ENCODE results near the gene ALPI.
"Not testable (repeated sequence)": the region's sequence is repeated elsewhere in the genome, so short reads cannot be mapped to it uniquely, and the experiment has no call there.

ALPI gene

DNA sequence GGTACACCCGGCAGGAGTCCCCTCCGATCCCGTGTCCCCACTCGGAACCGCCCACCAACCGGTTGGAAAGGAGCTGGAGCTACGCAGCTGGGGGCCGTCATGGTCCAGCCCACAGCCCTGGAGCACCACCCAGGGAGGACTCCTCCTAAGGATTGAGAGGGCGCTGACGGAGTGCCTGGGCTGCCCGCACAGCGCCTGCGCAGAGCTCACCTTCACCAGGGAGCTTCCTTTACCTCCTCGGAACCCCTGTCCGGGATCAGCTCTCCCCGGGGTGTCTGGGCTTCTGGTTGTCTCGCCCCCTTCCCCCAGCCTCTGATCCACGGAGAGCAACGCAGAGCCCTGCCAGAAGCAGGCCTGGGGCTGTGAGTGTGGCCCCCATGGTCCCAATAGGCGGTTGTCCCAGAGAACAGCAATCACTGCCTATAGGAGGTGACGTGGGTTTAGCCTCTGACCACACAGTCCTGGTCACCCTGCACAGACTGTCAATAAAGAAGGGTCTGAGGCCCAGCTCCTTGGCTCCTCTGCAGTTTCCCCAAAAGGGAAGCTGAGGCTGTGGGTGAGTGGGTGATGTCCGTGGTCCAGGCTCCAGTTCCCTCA lies 34.7 kb upstream of the ALPI start:
- no peak for DNase-seq

DNA sequence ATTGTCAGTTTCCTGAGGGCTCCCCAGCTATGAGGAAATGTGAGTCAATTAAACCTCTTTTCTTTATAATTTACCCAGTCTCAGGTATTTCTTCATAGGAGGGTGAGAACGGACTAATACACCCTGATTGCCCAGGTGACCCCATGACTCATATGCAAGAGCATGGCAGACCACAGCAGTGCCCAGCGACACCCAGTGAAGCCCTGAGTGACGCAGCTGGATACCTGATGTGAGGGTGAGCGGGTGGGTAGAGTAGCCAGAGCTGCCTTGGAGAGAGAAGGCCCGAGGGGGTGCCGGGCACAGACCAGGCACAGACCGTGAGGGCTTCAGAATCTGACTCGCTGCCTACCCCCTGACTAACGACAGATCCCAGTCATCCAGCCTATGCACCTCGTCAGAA lies 33.9 kb upstream of the ALPI start:
- no peak for DNase-seq

- DNase-seq = not testable (repeated sequence)
Measured at GRCh38 chr2:232422996-232423395, 33.0 kb upstream of the ALPI start.

- not testable (repeated sequence) for DNase-seq
Measured at GRCh38 chr2:232423407-232423806, 32.5 kb upstream of the ALPI start.

DNA sequence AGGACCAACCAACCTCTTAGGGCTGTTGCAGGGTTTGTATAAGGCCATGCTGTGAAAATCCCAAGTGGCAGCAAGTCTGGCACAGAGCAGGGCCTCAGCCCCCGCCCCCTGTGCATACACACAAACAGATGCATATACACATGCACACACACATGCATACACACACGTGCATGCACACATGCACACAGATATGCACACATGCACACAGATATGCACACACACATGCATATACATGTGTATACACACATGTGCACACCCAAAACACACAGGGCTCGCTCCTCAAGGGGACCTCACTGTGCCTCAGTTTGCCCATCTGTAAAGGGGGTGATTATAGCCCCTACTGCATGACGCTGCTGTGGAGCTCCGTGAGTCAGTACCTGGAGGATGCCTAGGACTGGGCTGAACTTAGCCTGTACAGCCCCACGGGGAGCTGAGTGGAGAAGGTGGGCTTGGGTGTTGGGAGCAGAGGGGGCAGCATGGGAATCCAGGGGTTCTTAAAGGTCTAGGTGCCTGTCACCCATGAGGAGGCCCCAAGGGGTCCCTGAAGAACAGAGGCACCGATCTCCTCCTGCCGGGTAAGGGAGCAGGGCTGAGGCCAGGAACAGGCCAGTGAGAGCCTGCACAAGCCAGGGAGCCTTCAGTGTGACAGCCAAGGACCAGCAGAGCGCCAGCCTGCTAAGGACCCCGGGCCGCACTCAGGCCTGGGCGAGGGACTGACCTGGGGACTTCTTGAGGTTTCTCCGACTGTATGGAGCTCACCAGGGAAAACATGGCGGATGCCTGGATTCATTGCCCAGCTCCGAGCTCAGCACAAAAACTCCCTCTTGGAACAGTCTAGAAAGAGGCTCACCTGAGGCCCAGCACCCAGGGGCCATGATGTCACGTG lies 24.0 kb upstream of the ALPI start:
- no peak for DNase-seq

- no peak for DNase-seq
Measured at GRCh38 chr2:232432598-232433184, 23.3 kb upstream of the ALPI start.

- not testable (repeated sequence) for DNase-seq
Measured at GRCh38 chr2:232433622-232434021, 22.3 kb upstream of the ALPI start.

DNA sequence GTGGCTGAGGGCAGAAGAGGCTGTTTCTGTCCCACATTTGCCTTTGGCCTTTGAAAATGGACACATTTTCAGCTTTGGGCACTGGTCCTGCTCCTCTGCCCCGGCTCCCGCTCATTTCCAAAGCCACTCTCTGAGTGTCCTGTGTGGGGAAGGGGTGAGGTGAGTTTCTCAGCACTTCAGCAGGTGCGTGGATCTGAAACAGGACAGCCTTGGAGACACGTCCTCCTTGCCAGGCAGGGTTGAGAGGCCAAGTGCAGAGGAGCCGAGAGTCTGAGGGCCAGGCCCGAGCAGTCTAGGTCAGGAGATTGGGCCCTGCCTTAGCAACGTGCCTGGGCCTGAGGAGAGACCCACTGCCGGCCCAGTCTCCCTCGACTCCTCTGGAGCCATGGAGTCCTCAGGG lies 21.9 kb upstream of the ALPI start:
- DNase-seq = no peak

- DNase-seq = no peak
Measured at GRCh38 chr2:232434563-232435374, 21.2 kb upstream of the ALPI start.

DNA sequence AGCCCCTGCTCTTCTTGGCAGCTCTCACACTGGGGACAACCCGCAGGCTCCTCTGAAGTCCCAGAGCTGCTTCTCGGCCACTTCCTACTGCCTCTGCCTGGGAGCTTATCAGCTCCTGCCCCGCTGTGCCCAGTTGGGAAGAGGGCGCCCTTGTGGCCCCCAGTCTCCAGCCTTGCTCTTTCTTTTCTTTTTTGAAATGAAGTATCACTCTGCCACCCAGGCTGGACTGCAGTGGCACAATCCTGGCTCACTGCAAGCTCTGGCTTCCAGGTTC lies 20.6 kb upstream of the ALPI start:
- no peak for DNase-seq

- no peak for DNase-seq
Measured at GRCh38 chr2:232435805-232436204, 20.1 kb upstream of the ALPI start.

DNA sequence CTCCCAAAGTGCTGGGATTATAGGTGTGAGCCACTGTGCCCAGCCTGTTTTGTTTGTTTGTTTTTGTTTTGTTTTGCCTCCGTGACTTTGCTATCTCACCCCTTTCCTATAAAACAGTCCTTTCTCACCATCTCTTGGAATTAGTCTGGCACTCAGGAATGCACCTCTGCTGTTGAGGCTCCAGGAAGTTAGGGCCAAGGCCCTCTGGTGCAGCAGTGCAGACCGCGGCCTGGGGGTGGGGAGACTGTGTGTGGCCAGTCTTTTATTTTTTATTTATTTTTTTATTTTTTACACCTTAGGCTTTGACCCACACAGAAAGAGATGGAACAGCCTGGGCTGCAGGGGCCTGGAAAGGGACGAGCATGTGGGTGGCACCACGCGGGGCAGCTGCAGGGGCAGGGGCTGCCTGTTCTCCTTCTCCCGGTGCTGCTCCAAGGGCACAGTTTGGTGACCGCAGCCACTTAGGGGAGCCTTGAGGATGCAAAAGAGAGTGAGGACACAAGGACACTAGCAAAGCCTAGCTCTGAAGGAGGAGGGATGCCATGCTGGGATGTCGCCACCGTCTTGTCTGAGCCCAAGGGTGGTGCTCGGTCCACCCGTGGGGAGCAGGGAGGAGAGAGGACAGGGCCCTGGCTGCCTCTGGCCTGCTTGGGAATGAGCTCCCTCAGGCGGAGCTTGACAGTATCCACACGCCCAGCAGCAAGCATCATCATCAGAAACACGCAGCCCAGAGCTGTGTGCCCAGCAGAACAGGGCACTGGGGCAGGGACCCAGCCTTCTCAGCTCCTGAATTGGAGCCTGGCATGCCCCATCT lies 19.4 kb upstream of the ALPI start:
- DNase-seq = no peak

GRCh38 chr2:232437195-232437571 lies 18.8 kb upstream of the ALPI start:
- DNase-seq = no peak

GRCh38 chr2:232438091-232438490 lies 17.9 kb upstream of the ALPI start:
- DNase-seq = no peak

- DNase-seq = peak; percentile 45
Measured at GRCh38 chr2:232438951-232439757, 16.8 kb upstream of the ALPI start.

DNA sequence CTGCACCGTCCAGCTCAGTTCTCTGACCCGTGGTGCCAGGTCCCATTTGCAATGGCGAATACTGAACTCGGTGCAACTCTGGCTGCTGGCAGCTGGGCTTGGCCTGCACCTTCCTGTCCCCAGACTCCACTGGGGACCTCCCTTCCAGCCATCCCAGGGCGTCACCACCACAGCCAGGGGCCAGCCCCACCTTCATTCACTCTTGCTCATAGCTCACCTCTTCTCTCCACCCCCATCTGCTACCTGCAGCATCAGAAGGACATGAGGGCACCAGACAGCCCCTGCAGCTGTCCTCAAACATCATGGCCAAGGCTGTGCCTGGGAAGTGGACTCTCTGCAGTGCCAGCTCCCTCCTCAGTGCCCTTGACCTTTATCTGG lies 16.2 kb upstream of the ALPI start:
- DNase-seq = no peak

DNA sequence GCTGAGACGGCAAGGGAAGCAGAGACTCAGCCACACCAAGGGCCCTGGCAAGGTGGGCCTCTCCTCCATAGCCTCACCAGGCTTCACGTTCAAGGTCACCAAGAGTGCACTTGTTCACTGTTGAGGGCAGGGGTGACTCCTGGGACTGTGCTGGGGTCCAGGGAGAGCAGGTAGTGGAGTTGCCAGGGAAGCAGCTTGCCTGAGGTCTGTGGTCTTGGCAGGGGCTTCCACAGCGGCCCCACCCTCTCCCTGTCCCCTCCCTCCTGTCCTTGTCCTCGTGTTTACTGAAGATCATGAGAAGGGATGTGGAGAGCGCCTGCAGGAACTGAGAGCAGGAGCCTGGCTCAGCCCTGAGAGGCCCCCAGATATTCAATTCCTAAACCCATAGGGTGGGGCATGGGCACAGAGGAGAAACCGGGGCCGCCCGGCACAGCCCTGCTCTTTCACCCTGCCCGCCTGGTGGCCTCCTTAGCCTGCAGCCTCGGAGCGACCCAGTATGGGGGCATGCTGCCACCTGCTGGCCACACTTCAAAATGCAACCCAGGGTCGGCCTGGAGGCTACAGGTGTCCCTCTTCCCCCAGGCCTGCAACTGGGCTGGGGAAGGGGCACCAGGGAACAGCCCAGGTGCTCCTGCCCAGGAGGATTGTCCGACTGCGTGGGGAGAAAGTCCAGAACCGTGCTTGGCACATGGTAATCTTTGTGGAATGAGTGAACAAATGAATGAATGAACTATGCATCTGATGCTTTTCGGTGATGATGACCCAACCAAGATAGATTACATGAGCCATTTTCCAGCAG lies 15.5 kb upstream of the ALPI start:
- peak; percentile 86 for DNase-seq

GRCh38 chr2:232441147-232441651 lies 14.8 kb upstream of the ALPI start:
- no peak for DNase-seq

- DNase-seq = not testable (repeated sequence)
Measured at GRCh38 chr2:232441922-232442321, 14.0 kb upstream of the ALPI start.

DNA sequence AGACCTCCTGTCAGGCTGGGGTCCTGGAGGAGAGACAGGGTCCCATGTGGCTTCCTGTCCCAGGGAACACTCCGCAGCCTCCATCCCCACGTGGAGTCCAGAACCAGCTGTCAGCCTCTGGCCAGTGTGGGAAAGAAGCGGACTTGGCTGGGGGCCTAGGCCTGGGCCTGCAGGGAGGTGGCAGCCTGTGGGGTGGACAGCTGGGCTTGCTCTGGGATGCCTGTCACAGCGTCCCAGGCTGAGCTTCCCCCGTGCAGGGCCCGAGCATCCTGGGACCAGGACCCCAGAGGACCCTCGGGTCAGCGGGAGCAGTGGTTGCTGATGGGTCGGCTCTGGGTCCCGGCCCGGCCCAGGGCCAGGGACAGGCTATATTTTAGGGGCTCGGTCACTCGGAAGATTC lies 13.5 kb upstream of the ALPI start:
- DNase-seq = not testable (repeated sequence)

DNA sequence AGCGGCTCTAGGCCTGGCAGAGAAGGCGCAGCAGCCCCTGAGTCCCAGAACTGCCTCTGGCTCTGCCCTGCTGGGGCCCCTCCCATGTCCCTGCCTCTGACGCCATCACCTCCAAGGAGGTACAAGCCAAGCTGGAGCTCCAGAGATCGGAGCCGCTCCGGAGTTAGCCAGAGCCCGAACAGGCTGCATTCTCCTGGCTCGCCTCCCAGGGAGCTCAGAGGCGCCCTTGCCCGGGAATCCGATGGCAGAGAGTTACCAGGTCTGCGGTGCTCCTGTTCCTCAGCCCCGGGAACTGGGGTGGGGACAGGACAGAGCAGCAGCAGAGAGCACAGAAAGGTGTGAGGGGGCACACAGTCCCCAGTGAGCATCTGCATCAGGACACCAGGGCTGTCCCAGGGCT lies 12.9 kb upstream of the ALPI start:
- DNase-seq = not testable (repeated sequence)
